H9 (cell line): ENCODE data around the gene CENPM. TPM values are rescaled to one million over a fixed set of nuclear protein-coding genes. Genes with fewer than 3 reads are reported as not detected.

Experiments used
- DNase-seq: peaks from one replicate; pipeline ENCODE4 v3.0.0-alpha.2; 2017
- H2AFZ ChIP-seq: one replicate; pipeline ENCODE4 v1.6.1; 2013; ENCODE audit warnings: mild to moderate bottlenecking, low read length, control low read depth, moderate library complexity
- H2AK5ac ChIP-seq: 2 replicates; pipeline ENCODE4 v1.6.1; 2013; ENCODE audit warnings: low read length, control low read depth, mixed read lengths; ENCODE audit not compliant: insufficient read length
- H2BK120ac ChIP-seq: one replicate; pipeline ENCODE4 v1.6.1; 2013; ENCODE audit warnings: low read depth, mild to moderate bottlenecking, low read length, control low read depth, inconsistent platforms; ENCODE audit not compliant: poor library complexity, severe bottlenecking
- H2BK12ac ChIP-seq: 2 replicates; pipeline ENCODE4 v1.6.1; 2013; ENCODE audit warnings: low read length, control low read depth, mixed read lengths, low read depth; ENCODE audit not compliant: insufficient read length
- H2BK15ac ChIP-seq: 2 replicates; pipeline ENCODE4 v1.6.1; 2013; ENCODE audit warnings: low read depth, low read length, control low read depth
- H2BK20ac ChIP-seq: one replicate; pipeline ENCODE4 v1.6.1; 2013; ENCODE audit warnings: low read depth, mild to moderate bottlenecking, low read length, control low read depth, inconsistent platforms; ENCODE audit not compliant: poor library complexity, severe bottlenecking
- H2BK5ac ChIP-seq: 2 replicates; pipeline ENCODE4 v1.6.1; 2013; ENCODE audit warnings: low read length, control low read depth, mixed read lengths; ENCODE audit not compliant: insufficient read length
- H3K14ac ChIP-seq: 2 replicates; pipeline ENCODE4 v1.6.1; 2013; ENCODE audit warnings: low read length, control low read depth; ENCODE audit not compliant: insufficient read depth
- H3K18ac ChIP-seq: 2 replicates; pipeline ENCODE4 v1.6.1; 2013; ENCODE audit warnings: low read depth, mild to moderate bottlenecking, mixed read lengths, low read length, control low read depth; ENCODE audit not compliant: insufficient read length
- H3K23ac ChIP-seq: 2 replicates; pipeline ENCODE4 v1.6.1; 2013; ENCODE audit warnings: low read length, control low read depth, mixed read lengths, low read depth; ENCODE audit not compliant: insufficient read length
- H3K23me2 ChIP-seq: 2 replicates; pipeline ENCODE4 v1.6.1; 2013; ENCODE audit warnings: low read depth, mild to moderate bottlenecking, mixed read lengths, low read length, control low read depth; ENCODE audit not compliant: insufficient read length, poor library complexity, severe bottlenecking
- H3K27ac ChIP-seq: 2 replicates; pipeline ENCODE4 v1.5.1; 2013; ENCODE audit warnings: low read length, control low read depth, mixed read lengths, low read depth; ENCODE audit not compliant: insufficient read length
- H3K27me3 ChIP-seq: 2 replicates; pipeline ENCODE4 v1.6.1; 2013; ENCODE audit warnings: low read length, control low read depth, inconsistent platforms; ENCODE audit not compliant: insufficient read depth
- H3K4ac ChIP-seq: 2 replicates; pipeline ENCODE4 v1.6.1; 2013; ENCODE audit warnings: low read depth, mild to moderate bottlenecking, control low read depth, inconsistent platforms, low read length, moderate library complexity
- H3K4me1 ChIP-seq: 2 replicates; pipeline ENCODE4 v1.6.1; 2013; ENCODE audit warnings: low read length, control low read depth, inconsistent platforms; ENCODE audit not compliant: insufficient read depth
- H3K4me2 ChIP-seq: 2 replicates; pipeline ENCODE4 v1.6.1; 2013; ENCODE audit warnings: low read length, control low read depth, mixed read lengths; ENCODE audit not compliant: insufficient read length, insufficient read depth
- H3K56ac ChIP-seq: 2 replicates; pipeline ENCODE4 v1.6.1; 2013; ENCODE audit warnings: low read depth, mild to moderate bottlenecking, mixed read lengths, low read length, control low read depth; ENCODE audit not compliant: insufficient read length
- H3K79me1 ChIP-seq: 2 replicates; pipeline ENCODE4 v1.6.1; 2013; ENCODE audit warnings: low read depth, mild to moderate bottlenecking, moderate library complexity, low read length, control low read depth, inconsistent platforms; ENCODE audit not compliant: insufficient read depth, poor library complexity, severe bottlenecking
- H3K79me2 ChIP-seq: 2 replicates; pipeline ENCODE4 v1.6.1; 2013; ENCODE audit warnings: low read length, control low read depth, inconsistent platforms; ENCODE audit not compliant: insufficient read depth
- H3K9ac ChIP-seq: 2 replicates; pipeline ENCODE4 v1.6.1; 2013; ENCODE audit warnings: low read length, control low read depth, mixed read lengths; ENCODE audit not compliant: insufficient read length; ENCODE audit errors: extremely low read depth
- H3K9me3 ChIP-seq: one replicate; pipeline ENCODE4 v1.6.1; 2013; ENCODE audit warnings: low read depth, low read length, inconsistent platforms; ENCODE audit not compliant: control insufficient read depth
- H3T11ph ChIP-seq: one replicate; pipeline ENCODE4 v1.6.1; 2013; ENCODE audit warnings: mild to moderate bottlenecking, low read length, control low read depth, inconsistent platforms
- H4K20me1 ChIP-seq: one replicate; pipeline ENCODE4 v1.6.1; 2013; ENCODE audit not compliant: control insufficient read depth, insufficient read length, insufficient read depth
- H4K5ac ChIP-seq: 2 replicates; pipeline ENCODE4 v1.6.1; 2013; ENCODE audit warnings: low read depth, mild to moderate bottlenecking, mixed read lengths, low read length, control low read depth; ENCODE audit not compliant: insufficient read length
- H4K8ac ChIP-seq: replicated peaks from 2 replicates; pipeline ENCODE4 v1.6.1; 2013; ENCODE audit warnings: low read length, control low read depth, mixed read lengths, low read depth; ENCODE audit not compliant: insufficient read length
- H4K91ac ChIP-seq: 2 replicates; pipeline ENCODE4 v1.6.1; 2013; ENCODE audit warnings: low read depth, mild to moderate bottlenecking, moderate library complexity, mixed read lengths, low read length, control low read depth; ENCODE audit not compliant: insufficient read length
- H3K27ac Mint-ChIP-seq, 3 experiments: 2 replicates in 2 of 3; 3 replicates in 1 of 3; pipeline ENCODE4 v1.8.0; 2020 to 2021; ENCODE audit warnings: mixed read lengths in 3 of 3, mild to moderate bottlenecking in 1 of 3, moderate library complexity in 1 of 3
- H3K27me3 Mint-ChIP-seq: 2 replicates; pipeline ENCODE4 v1.8.0; 2021; ENCODE audit warnings: low read depth, mild to moderate bottlenecking, moderate library complexity, mixed read lengths
- H3K36me3 Mint-ChIP-seq, 3 experiments: 2 replicates in 2 of 3; 3 replicates in 1 of 3; pipeline ENCODE4 v1.8.0; 2020 to 2021; ENCODE audit warnings: low read depth in 3 of 3, mixed read lengths in 3 of 3; ENCODE audit not compliant: insufficient read depth in 1 of 3
- H3K4me1 Mint-ChIP-seq, 2 experiments: 2 replicates each; pipeline ENCODE4 v1.8.0; 2020; ENCODE audit warnings: mixed read lengths in 2 of 2
- H3K4me3 Mint-ChIP-seq, 2 experiments: 2 replicates in 1 of 2; 3 replicates in 1 of 2; pipeline ENCODE4 v1.8.0; 2020 to 2021; ENCODE audit warnings: mild to moderate bottlenecking in 2 of 2, mixed read lengths in 2 of 2, moderate library complexity in 1 of 2
- H3K9me3 Mint-ChIP-seq, 2 experiments: 2 replicates in 1 of 2; 3 replicates in 1 of 2; pipeline ENCODE4 v1.8.0; 2020; ENCODE audit warnings: mild to moderate bottlenecking in 2 of 2, mixed read lengths in 2 of 2, moderate library complexity in 1 of 2
- WGBS: extraction: QIAGEN DNeasy Blood & Tissue Kit; methylation state at CpG from one replicate; pipeline ENCODE4 v1.1.7; 2013; ENCODE audit warnings: missing lambda C conversion rate, low lambda C conversion rate, mixed read lengths; ENCODE audit not compliant: insufficient read length; ENCODE audit errors: extremely low coverage; 5-methylcytosine and 5-hydroxymethylcytosine counted together
- microRNA-seq: library from miRNA; unstranded; fragments of <30 nt; microRNA quantifications from one replicate; pipeline ENCODE4, GENCODE V29; 2020; ENCODE audit warnings: borderline microRNAs expressed
- total RNA-seq: library from RNA; stranded (reverse); gene quantifications from 2 replicates; pipeline ENCODE4 v1.2.1, GENCODE V29; 2021
- TF ChIP-seq, protein P1 (sequence below): fragments of 200-600 bp; sonication (generic); conservative IDR thresholded peaks from 3 replicates; pipeline ENCODE4 v1.8.0; 2021; ENCODE audit warnings: antibody characterized with exemption, mild to moderate bottlenecking

The CENPM gene
- total RNA-seq, 1 experiment from 2014 or later, result 36.5 TPM

DNA sequence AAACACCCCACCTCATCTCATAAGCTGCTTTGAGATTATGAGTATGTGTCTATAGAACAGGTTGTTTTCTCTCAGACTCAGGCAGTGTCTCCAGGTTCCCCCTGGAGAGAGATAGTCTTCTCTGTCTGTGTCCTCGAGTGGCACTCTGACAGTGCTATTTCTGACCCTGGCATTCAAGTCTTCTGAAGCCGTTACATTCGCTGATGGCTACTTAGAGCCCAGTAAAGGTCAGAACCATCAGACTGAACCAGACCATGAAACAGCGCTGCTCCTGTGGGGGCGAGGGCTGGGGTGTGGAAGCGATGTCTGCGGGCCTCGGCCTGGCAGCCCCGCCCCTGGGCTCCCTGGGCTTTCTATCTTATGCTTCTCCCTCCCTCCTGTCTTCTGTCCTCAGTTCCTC, 55.5 kb downstream of the CENPM start:
- no peak overlapping the region for H3K4ac ChIP-seq
- H3K27me3 Mint-ChIP-seq, result no peaks in the 10 kb centered on the region

More for the DNA sequence above, 55.5 kb downstream of the CENPM start:
- H3K9me3 Mint-ChIP-seq, result no peaks in the 10 kb centered on the region
- H4K91ac ChIP-seq, result no peak overlapping the region
- no peak overlapping the region for H2BK120ac ChIP-seq
- TF ChIP-seq, protein P1, sequence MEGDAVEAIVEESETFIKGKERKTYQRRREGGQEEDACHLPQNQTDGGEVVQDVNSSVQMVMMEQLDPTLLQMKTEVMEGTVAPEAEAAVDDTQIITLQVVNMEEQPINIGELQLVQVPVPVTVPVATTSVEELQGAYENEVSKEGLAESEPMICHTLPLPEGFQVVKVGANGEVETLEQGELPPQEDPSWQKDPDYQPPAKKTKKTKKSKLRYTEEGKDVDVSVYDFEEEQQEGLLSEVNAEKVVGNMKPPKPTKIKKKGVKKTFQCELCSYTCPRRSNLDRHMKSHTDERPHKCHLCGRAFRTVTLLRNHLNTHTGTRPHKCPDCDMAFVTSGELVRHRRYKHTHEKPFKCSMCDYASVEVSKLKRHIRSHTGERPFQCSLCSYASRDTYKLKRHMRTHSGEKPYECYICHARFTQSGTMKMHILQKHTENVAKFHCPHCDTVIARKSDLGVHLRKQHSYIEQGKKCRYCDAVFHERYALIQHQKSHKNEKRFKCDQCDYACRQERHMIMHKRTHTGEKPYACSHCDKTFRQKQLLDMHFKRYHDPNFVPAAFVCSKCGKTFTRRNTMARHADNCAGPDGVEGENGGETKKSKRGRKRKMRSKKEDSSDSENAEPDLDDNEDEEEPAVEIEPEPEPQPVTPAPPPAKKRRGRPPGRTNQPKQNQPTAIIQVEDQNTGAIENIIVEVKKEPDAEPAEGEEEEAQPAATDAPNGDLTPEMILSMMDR, result no peak
- H3K23ac ChIP-seq, result no peak overlapping the region
- no peak overlapping the region for H4K5ac ChIP-seq
- no peaks in the 10 kb centered on the region for H3K4me1 ChIP-seq
- no peak overlapping the region for H2BK15ac ChIP-seq
- H3K4me2 ChIP-seq, result no peak overlapping the region
- H3K36me3 Mint-ChIP-seq, result peaks cover 42 to 87% (median 85%) of the 10 kb centered on the region in 3 experiments; a peak in 6 of 7 replicates
- no peak overlapping the region for H2AK5ac ChIP-seq
- no peaks in the 10 kb centered on the region for H3K9me3 ChIP-seq
- no peak overlapping the region for H2BK12ac ChIP-seq
- no peak overlapping the region for H3K14ac ChIP-seq
- H3K4me1 Mint-ChIP-seq, result no peaks in the 10 kb centered on the region
- H3K27ac Mint-ChIP-seq, result peak overlapping the region in 1 of 3 experiments; percentile 76; a peak in 1 of 7 replicates
- H3K4me3 Mint-ChIP-seq, result no peak overlapping the region
- no peak for DNase-seq
- no peaks in the 10 kb centered on the region for H3K27me3 ChIP-seq
- no peak overlapping the region for H2BK20ac ChIP-seq
- no peaks in the 10 kb centered on the region for H3K79me1 ChIP-seq
- H3K18ac ChIP-seq, result no peak overlapping the region
- H2AFZ ChIP-seq, result no peak overlapping the region
- H4K8ac ChIP-seq, result no peak overlapping the region
- no CpG with 5 or more reads among the region's 9 CpGs for WGBS
- H3T11ph ChIP-seq, result no peak overlapping the region
- no peak overlapping the region for H2BK5ac ChIP-seq
- no peak overlapping the region for H3K9ac ChIP-seq
- H3K79me2 ChIP-seq, result no peaks in the 10 kb centered on the region
- H3K56ac ChIP-seq, result no peak overlapping the region
- no peaks in the 10 kb centered on the region for H3K23me2 ChIP-seq
- H4K20me1 ChIP-seq, result no peaks in the 10 kb centered on the region
- no peak overlapping the region for H3K27ac ChIP-seq

Small RNA genes within 50 kb of the gene (microRNA-seq; reads per million reads assigned to microRNA genes)
- 22.4 reads per million, percentile 54 among the genes with 10 or more reads in this experiment for gene MIR33A

Other genes starting within 250 kb of the CENPM start
- gene MEI1, start 247.6 kb downstream of the CENPM start, total RNA-seq, result 0.20 TPM in 1 of 2 replicates, not detected in the other
- gene CCDC134, start 146.5 kb downstream of the CENPM start, total RNA-seq, result 19.3 and 20.7 TPM in 2 replicates
- gene SREBF2, start 114.0 kb downstream of the CENPM start, total RNA-seq, result 144 and 146 TPM in 2 replicates
- gene SHISA8, start 32.1 kb downstream of the CENPM start, total RNA-seq, result 0.72 and 1.4 TPM in 2 replicates
- 1.6 and 1.9 TPM in 2 replicates for gene TNFRSF13C, start 20.3 kb downstream of the CENPM start, total RNA-seq
- 32.4 and 33.3 TPM in 2 replicates for gene SEPTIN3, start 22.3 kb upstream of the CENPM start, total RNA-seq
- 0.22 TPM in 1 of 2 replicates, not detected in the other for gene WBP2NL, start 51.6 kb upstream of the CENPM start, total RNA-seq
- 16.1 and 16.6 TPM in 2 replicates for gene NAGA, start 123.7 kb upstream of the CENPM start, total RNA-seq
- gene PHETA2, start 127.1 kb upstream of the CENPM start, total RNA-seq, result 2.6 and 3.2 TPM in 2 replicates
- gene SMDT1, start 132.5 kb upstream of the CENPM start, total RNA-seq, result 44.8 and 45.0 TPM in 2 replicates
- gene NDUFA6, start 143.6 kb upstream of the CENPM start, total RNA-seq, result 91.7 and 102 TPM in 2 replicates
- gene CYP2D6, start 183.7 kb upstream of the CENPM start, total RNA-seq, result 2.0 and 2.3 TPM in 2 replicates